CD4-positive, alpha-beta T cell treated with Interferon gamma for 1 hour (primary cell): ENCODE results near the gene FXYD3.
"Not testable (repeated sequence)": the region's sequence is repeated elsewhere in the genome, so short reads cannot be mapped to it uniquely, and the experiment has no call there.

Source experiments
- DNase-seq: peaks from one replicate; pipeline ENCODE4 v3.0.0-alpha.2; 2020

Gene FXYD3

GRCh38 chr19:35126624-35126959 is 11.0 kb downstream of the FXYD3 start:
- no peak for DNase-seq

- DNase-seq, result no peak
Observed at GRCh38 chr19:35127871-35128270, 12.2 kb downstream of the FXYD3 start.

- DNase-seq, result no peak
Observed at GRCh38 chr19:35128398-35129057, 12.9 kb downstream of the FXYD3 start.

- DNase-seq, result not testable (repeated sequence)
Observed at GRCh38 chr19:35129724-35130274, 14.2 kb downstream of the FXYD3 start.

- no peak for DNase-seq
Observed at GRCh38 chr19:35130761-35131720, 15.4 kb downstream of the FXYD3 start.

- DNase-seq, result no peak
Observed at GRCh38 chr19:35132254-35132653, 16.6 kb downstream of the FXYD3 start.

GRCh38 chr19:35133826-35134225 is 18.2 kb downstream of the FXYD3 start:
- DNase-seq, result no peak

- DNase-seq, result no peak
Observed at GRCh38 chr19:35134601-35135242, 19.1 kb downstream of the FXYD3 start, which contains the start of gene LGI4. TSS of gene LGI4 (minus strand) at chr19:35135059. CDS start at chr19:35134680, 379 bp downstream.

- DNase-seq, result peak; percentile 56
Observed at GRCh38 chr19:35135389-35135909, 19.8 kb downstream of the FXYD3 start.

- no peak for DNase-seq
Observed at GRCh38 chr19:35136231-35136630, 20.6 kb downstream of the FXYD3 start.

GRCh38 chr19:35136977-35137702 is 21.5 kb downstream of the FXYD3 start:
- no peak for DNase-seq

GRCh38 chr19:35138305-35138892 is 22.8 kb downstream of the FXYD3 start, which contains the start of gene FXYD1:
TSS of gene FXYD1 (plus strand) at chr19:35138824. CDS start at chr19:35140080, 1,256 bp downstream.
- DNase-seq, result no peak

- no peak for DNase-seq
Observed at GRCh38 chr19:35140207-35140961, 24.8 kb downstream of the FXYD3 start.

- peak; percentile 94 for DNase-seq
Observed at GRCh38 chr19:35140962-35141836, 25.6 kb downstream of the FXYD3 start.

- no peak for DNase-seq
Observed at GRCh38 chr19:35141837-35142605, 26.4 kb downstream of the FXYD3 start.

GRCh38 chr19:35142606-35143230 is 27.1 kb downstream of the FXYD3 start:
- peak; percentile 70 for DNase-seq

- no peak for DNase-seq
Observed at GRCh38 chr19:35143231-35143715, 27.6 kb downstream of the FXYD3 start, which contains the start of gene FXYD7. TSS of gene FXYD7 (plus strand) at chr19:35143255. CDS start at chr19:35143334, 79 bp downstream.

GRCh38 chr19:35143818-35144217 is 28.2 kb downstream of the FXYD3 start:
- DNase-seq, result no peak
